Measurements from ENCODE around the gene ZNF276. TPM values are rescaled to one million over a fixed set of nuclear protein-coding genes. Genes with fewer than 3 reads are reported as not detected.

The ZNF276 gene
- total RNA-seq, 2 experiments from 2014 or later: 19.8 to 25.3 TPM

- no peaks in the 10 kb centered on the region for H3K27me3 Mint-ChIP-seq (ENCODE audit: low read depth)
- H3K36me3 Mint-ChIP-seq (ENCODE audit: low read depth): peaks cover 54% of the 10 kb centered on the region
- peaks cover 29% of the 10 kb centered on the region for H3K4me1 Mint-ChIP-seq (ENCODE audit: low read depth)
- H3K4me3 Mint-ChIP-seq: no peak overlapping the region
- intact Hi-C loops (cut with micrococcal nuclease): no loop called here
- H3K27ac Mint-ChIP-seq: no peak overlapping the region
- CTCF ChIA-PET: interaction anchor here (0.6 kb wide), 2 partner anchors 58 to 70 kb away, joined by 3 to 4 read pairs; no protein-coding TSS in a partner anchor
- DNase-seq: no peak
- no peaks in the 10 kb centered on the region for H3K9me3 Mint-ChIP-seq
These were observed 12.5 kb downstream of the ZNF276 start for GRCh38 chr16:89733792-89734191.

DNA sequence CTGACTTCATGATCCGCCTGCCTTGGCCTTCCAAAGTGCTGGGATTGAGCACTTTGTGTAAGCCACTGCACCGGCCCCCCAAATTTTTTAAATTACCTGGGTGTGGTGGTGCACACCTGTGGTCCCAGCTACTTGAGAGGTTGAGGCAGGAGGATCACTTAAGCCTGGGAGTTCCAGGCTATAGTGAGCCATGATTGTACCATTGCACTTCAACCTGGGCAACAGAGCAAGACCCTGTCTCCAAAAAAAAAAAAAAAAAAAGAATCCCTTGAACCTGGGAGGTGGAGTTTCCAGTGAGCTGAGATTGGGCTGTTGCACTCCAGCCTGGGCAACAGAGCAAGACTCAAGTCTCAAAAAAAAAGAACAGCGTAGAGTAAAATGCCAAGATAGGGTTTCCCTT, 15.2 kb downstream of the ZNF276 start:
- peaks cover 29% of the 10 kb centered on the region for H3K4me1 Mint-ChIP-seq (ENCODE audit: low read depth)
- no peaks in the 10 kb centered on the region for H3K27me3 Mint-ChIP-seq (ENCODE audit: low read depth)
- CTCF ChIA-PET: interaction anchor here (0.6 to 1.2 kb wide), 3 partner anchors 14 to 76 kb away, joined by 3 to 4 read pairs (median 3); no protein-coding TSS in a partner anchor
- peak overlapping the region; percentile 78 for H3K27ac Mint-ChIP-seq
- peaks cover 52% of the 10 kb centered on the region for H3K36me3 Mint-ChIP-seq (ENCODE audit: low read depth)
- no peaks in the 10 kb centered on the region for H3K9me3 Mint-ChIP-seq
- DNase-seq: no peak
- intact Hi-C loops (cut with micrococcal nuclease): loop anchor here (2.0 kb wide), 1 partner anchor 14 kb away; no protein-coding TSS in a partner anchor
- no peak overlapping the region for H3K4me3 Mint-ChIP-seq

DNA sequence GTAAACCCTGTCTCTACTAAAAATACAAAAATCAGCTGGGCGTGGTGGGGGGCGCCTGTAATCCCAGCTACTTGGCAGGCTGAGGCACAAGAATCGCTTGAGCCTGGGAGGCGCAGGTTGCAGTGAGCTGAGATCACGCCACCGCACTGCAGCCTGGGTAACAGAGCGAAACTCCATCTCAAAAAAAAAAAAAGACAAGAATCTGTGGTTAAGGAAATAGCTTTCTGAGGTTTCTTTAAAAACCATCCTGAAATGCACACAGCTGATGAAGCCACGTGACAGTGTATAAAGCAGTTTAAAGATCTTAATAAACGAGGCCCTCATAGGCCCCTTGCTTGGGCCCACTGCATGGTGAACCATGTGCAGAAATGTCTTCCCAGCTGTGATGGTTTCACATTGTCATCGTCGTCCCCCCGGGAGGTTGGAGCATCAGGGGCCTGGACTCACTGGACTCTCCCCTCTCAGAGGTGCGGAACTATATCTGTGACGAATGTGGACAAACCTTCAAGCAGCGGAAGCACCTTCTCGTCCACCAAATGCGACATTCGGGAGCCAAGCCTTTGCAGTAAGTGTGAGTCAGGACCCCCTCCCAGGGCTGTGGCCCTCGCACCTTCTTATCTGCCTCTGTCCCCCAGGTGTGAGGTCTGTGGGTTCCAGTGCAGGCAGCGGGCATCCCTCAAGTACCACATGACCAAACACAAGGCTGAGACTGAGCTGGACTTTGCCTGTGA, 16.2 kb downstream of the ZNF276 start:
- Mint-ChIP-seq H3K27me3 (ENCODE audit: low read depth) (no peaks in the 10 kb centered on the region), H3K4me3 (no peak overlapping the region), H3K27ac (peak overlapping the region; percentile 78), H3K36me3 (ENCODE audit: low read depth) (peaks cover 49% of the 10 kb centered on the region), H3K9me3 (no peaks in the 10 kb centered on the region), H3K4me1 (ENCODE audit: low read depth) (peaks cover 22% of the 10 kb centered on the region)
- peak; percentile 64 for DNase-seq
- intact Hi-C loops (cut with micrococcal nuclease): loop anchor here (1.0 to 2.0 kb wide), 2 partner anchors 15 to 35 kb away; no protein-coding TSS in a partner anchor
- CTCF ChIA-PET: interaction anchor here (0.7 to 1.2 kb wide), 5 partner anchors 10 to 37 kb away, joined by 3 to 4 read pairs (median 3); no protein-coding TSS in a partner anchor

DNA sequence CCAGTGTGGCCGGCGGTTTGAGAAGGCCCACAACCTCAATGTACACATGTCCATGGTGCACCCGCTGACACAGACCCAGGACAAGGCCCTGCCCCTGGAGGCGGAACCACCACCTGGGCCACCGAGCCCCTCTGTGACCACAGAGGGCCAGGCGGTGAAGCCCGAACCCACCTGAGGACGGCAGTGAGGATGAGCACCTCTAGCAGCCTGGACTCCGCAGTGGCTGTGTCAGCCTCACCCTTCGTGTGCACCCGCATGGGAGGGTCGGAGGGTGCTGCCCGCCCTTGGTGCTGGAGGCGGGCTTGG, 16.7 kb downstream of the ZNF276 start:
- intact Hi-C loops (cut with micrococcal nuclease): no loop called here
- H3K9me3 Mint-ChIP-seq: no peaks in the 10 kb centered on the region
- DNase-seq: no peak
- H3K27me3 Mint-ChIP-seq (ENCODE audit: low read depth): no peaks in the 10 kb centered on the region
- peaks cover 22% of the 10 kb centered on the region for H3K4me1 Mint-ChIP-seq (ENCODE audit: low read depth)
- no peak overlapping the region for H3K4me3 Mint-ChIP-seq
- CTCF ChIA-PET: interaction anchor here (1.1 kb wide), 2 partner anchors 32 to 123 kb away, joined by 3 read pairs; no protein-coding TSS in a partner anchor
- no peak overlapping the region for H3K27ac Mint-ChIP-seq
- peaks cover 52% of the 10 kb centered on the region for H3K36me3 Mint-ChIP-seq (ENCODE audit: low read depth)

- intact Hi-C loops (cut with micrococcal nuclease): no loop called here
- no peak overlapping the region for H3K27ac Mint-ChIP-seq
- H3K36me3 Mint-ChIP-seq (ENCODE audit: low read depth): peaks cover 54% of the 10 kb centered on the region
- DNase-seq: no peak
- H3K4me3 Mint-ChIP-seq: no peak overlapping the region
- H3K9me3 Mint-ChIP-seq: no peaks in the 10 kb centered on the region
- no peaks in the 10 kb centered on the region for H3K27me3 Mint-ChIP-seq (ENCODE audit: low read depth)
- CTCF ChIA-PET: interaction anchor here (1.1 kb wide), 1 partner anchor 122 kb away, joined by 3 read pairs; no protein-coding TSS in a partner anchor
- peaks cover 22% of the 10 kb centered on the region for H3K4me1 Mint-ChIP-seq (ENCODE audit: low read depth)
These were observed 17.4 kb downstream of the ZNF276 start for GRCh38 chr16:89738538-89739317.

DNA sequence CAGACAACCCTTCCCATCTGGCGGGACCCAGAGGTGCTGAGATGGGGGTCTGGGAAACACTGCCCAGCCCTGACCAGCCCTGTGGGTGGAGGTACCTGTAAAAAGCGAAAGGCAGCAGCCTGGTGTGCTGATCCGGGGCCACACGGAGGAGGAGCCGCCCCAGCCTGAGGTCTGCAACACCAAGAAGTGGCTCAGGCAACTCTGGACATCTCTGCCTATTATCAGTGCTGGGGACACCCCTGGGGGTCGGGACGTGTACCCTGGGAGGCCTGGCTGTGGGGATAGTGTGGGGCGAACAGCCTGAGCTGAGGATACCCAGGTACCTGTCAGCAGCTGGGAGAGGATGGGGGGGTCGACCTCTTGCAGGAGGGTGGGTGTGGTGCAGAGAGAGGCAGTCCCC, 18.0 kb downstream of the ZNF276 start:
- Mint-ChIP-seq H3K27ac (no peak overlapping the region), H3K4me3 (no peak overlapping the region), H3K36me3 (ENCODE audit: low read depth) (peaks cover 52% of the 10 kb centered on the region), H3K4me1 (ENCODE audit: low read depth) (peaks cover 18% of the 10 kb centered on the region), H3K9me3 (no peaks in the 10 kb centered on the region), H3K27me3 (ENCODE audit: low read depth) (no peaks in the 10 kb centered on the region)
- intact Hi-C loops (cut with micrococcal nuclease): no loop called here
- CTCF ChIA-PET: interaction anchor here (1.1 kb wide), 1 partner anchor 122 kb away, joined by 3 read pairs; no protein-coding TSS in a partner anchor
- DNase-seq: no peak

DNA sequence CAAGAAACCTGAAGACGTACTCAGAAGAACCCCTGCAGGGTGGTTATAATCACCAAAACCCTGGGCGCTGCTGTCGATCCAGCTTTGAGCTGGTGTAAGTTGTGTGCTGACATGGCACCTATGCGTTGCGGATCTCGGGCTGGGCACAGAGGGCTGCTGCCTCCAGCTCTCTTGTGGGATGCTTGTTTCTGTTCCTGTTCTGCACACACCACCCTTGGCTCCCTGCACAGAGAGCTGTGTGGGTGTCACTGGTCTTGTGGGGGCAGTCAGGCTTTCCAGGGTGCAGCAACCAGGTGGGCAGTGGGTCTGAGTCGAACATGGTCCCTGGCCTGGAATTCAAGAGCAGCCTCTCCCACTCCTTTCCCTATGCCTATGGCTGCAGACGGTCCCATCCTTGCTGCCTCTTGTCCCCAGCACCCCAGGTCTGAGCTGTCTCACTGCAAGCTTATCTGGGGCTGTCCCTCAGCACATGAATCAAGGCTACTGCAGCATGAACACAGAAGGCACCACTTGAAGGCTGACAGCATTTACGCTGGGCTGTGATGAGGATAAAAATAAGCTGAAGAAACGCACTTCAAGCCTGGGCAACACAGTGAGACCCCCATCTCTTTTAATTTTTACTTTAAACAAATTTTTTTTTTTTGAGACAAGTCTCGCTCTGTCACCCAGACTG, 20.1 kb downstream of the ZNF276 start:
- no peaks in the 10 kb centered on the region for H3K27me3 Mint-ChIP-seq (ENCODE audit: low read depth)
- peak overlapping the region; percentile 12 for H3K27ac Mint-ChIP-seq
- no peak for DNase-seq
- intact Hi-C loops (cut with micrococcal nuclease): no loop called here
- CTCF ChIA-PET: interaction anchor here (1.0 to 2.0 kb wide), 2 partner anchors 10 to 37 kb away, joined by 3 to 6 read pairs; no protein-coding TSS in a partner anchor
- H3K9me3 Mint-ChIP-seq: no peaks in the 10 kb centered on the region
- H3K36me3 Mint-ChIP-seq (ENCODE audit: low read depth): peaks cover 39% of the 10 kb centered on the region
- H3K4me3 Mint-ChIP-seq: no peak overlapping the region
- H3K4me1 Mint-ChIP-seq (ENCODE audit: low read depth): peaks cover 18% of the 10 kb centered on the region

DNA sequence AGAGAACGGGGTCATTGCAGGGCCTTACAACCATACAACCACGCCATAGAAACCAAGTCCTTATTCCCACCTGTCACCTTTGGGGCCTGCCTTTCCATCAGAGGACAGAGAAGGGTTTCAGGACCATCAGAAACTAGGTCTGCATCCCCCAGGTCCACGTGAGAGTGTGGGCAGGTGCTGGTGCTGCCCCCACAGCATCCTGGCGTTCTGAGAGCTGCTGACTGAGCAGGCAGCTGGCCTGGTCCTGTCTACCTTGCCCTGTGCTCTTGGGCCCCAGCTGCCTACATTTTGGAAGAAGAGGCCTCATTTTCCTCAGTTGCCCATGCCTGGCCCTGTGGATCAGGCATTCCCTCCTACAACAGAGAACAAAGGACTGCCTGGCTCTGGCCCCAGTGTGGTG, 21.6 kb downstream of the ZNF276 start:
- peaks cover 34% of the 10 kb centered on the region for H3K36me3 Mint-ChIP-seq (ENCODE audit: low read depth)
- no peak overlapping the region for H3K4me3 Mint-ChIP-seq
- intact Hi-C loops (cut with micrococcal nuclease): no loop called here
- H3K27ac Mint-ChIP-seq: no peak overlapping the region
- peaks cover 5% of the 10 kb centered on the region for H3K4me1 Mint-ChIP-seq (ENCODE audit: low read depth)
- CTCF ChIA-PET: interaction anchor here (1.3 to 2.0 kb wide), 2 partner anchors 9 to 37 kb away, joined by 5 to 6 read pairs; no protein-coding TSS in a partner anchor
- H3K27me3 Mint-ChIP-seq (ENCODE audit: low read depth): no peaks in the 10 kb centered on the region
- H3K9me3 Mint-ChIP-seq: no peaks in the 10 kb centered on the region
- DNase-seq: no peak

GRCh38 chr16:89744813-89745212, 23.5 kb downstream of the ZNF276 start:
- H3K9me3 Mint-ChIP-seq: no peaks in the 10 kb centered on the region
- peaks cover 31% of the 10 kb centered on the region for H3K36me3 Mint-ChIP-seq (ENCODE audit: low read depth)
- no peak overlapping the region for H3K27ac Mint-ChIP-seq
- H3K4me1 Mint-ChIP-seq (ENCODE audit: low read depth): peaks cover 9% of the 10 kb centered on the region
- H3K27me3 Mint-ChIP-seq (ENCODE audit: low read depth): no peaks in the 10 kb centered on the region
- DNase-seq: no peak
- CTCF ChIA-PET: interaction anchor here (1.3 kb wide), 1 partner anchor 165 kb away, joined by 3 read pairs; no protein-coding TSS in a partner anchor
- H3K4me3 Mint-ChIP-seq: no peak overlapping the region
- intact Hi-C loops (cut with micrococcal nuclease): no loop called here

GRCh38 chr16:89746043-89746442, 24.7 kb downstream of the ZNF276 start:
- peaks cover 32% of the 10 kb centered on the region for H3K36me3 Mint-ChIP-seq (ENCODE audit: low read depth)
- H3K4me3 Mint-ChIP-seq: no peak overlapping the region
- H3K27ac Mint-ChIP-seq: no peak overlapping the region
- intact Hi-C loops (cut with micrococcal nuclease): no loop called here
- no peaks in the 10 kb centered on the region for H3K9me3 Mint-ChIP-seq
- H3K27me3 Mint-ChIP-seq (ENCODE audit: low read depth): no peaks in the 10 kb centered on the region
- CTCF ChIA-PET: interaction anchor here (1.3 kb wide), 1 partner anchor 164 kb away, joined by 3 read pairs; no protein-coding TSS in a partner anchor
- peaks cover 12% of the 10 kb centered on the region for H3K4me1 Mint-ChIP-seq (ENCODE audit: low read depth)
- DNase-seq: no peak

DNA sequence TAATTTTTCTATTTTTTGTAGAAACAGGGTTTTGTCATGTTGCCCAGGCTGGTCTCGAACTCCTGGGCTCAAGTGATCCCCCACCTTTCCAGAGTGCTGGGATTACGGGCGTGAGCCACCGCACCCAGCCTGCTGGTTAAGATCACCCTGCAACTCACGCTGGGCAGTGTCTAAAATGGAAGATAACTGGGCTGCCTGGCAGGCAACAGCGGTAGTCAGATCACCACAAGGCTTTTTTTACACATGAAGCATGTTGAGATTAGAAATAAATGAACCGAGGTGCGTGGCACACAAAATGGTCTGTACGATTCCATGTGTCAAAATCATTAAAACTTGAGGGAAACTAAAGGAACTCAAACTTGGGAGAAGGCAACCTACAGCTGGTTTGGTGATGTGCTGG, 26.7 kb downstream of the ZNF276 start:
- no peak for DNase-seq
- Mint-ChIP-seq H3K27me3 (ENCODE audit: low read depth) (no peaks in the 10 kb centered on the region), H3K36me3 (ENCODE audit: low read depth) (peaks cover 33% of the 10 kb centered on the region), H3K4me3 (no peak overlapping the region), H3K27ac (no peak overlapping the region), H3K4me1 (ENCODE audit: low read depth) (peaks cover 12% of the 10 kb centered on the region), H3K9me3 (no peaks in the 10 kb centered on the region)
- intact Hi-C loops (cut with micrococcal nuclease): no loop called here
- CTCF ChIA-PET: no interaction called here

- Mint-ChIP-seq H3K4me1 (ENCODE audit: low read depth) (peaks cover 12% of the 10 kb centered on the region), H3K4me3 (no peak overlapping the region), H3K36me3 (ENCODE audit: low read depth) (peaks cover 33% of the 10 kb centered on the region), H3K27me3 (ENCODE audit: low read depth) (no peaks in the 10 kb centered on the region), H3K27ac (no peak overlapping the region), H3K9me3 (no peaks in the 10 kb centered on the region)
- intact Hi-C loops (cut with micrococcal nuclease): no loop called here
- no peak for DNase-seq
- CTCF ChIA-PET: interaction anchor here (0.6 kb wide), 1 partner anchor 36 kb away, joined by 6 read pairs; no protein-coding TSS in a partner anchor
These were observed 27.6 kb downstream of the ZNF276 start for GRCh38 chr16:89748921-89749320.
